Body of pancreas (tissue), 4 donors: Measurements from ENCODE around the gene METTL6. TPM values are rescaled to one million over a fixed set of nuclear protein-coding genes. Genes with fewer than 3 reads are reported as not detected.

ENCODE experiments used
- ATAC-seq: fragments of 150-250 bp; one replicate; pipeline ENCODE4 v1.9.1; 2016
- DNase-seq, 4 donors: peaks; one replicate each; pipeline ENCODE4 v3.0.0-alpha.2; 2019
- H3K27ac ChIP-seq, 4 donors: fragments of 200-600 bp; sonication (generic); 1 replicate in 3 of 4; 2 replicates in 1 of 4; pipeline versions ENCODE4 v1.5.1 to v1.6.1; 2016 to 2019; ENCODE audit warnings: mild to moderate bottlenecking in 1 of 4, mixed read lengths in 1 of 4, moderate library complexity in 1 of 4
- H3K27me3 ChIP-seq, 2 donors: fragments of 200-600 bp; sonication (generic); one replicate each; pipeline ENCODE4 v1.6.0; 2016; ENCODE audit warnings: mild to moderate bottlenecking in 1 of 2
- H3K36me3 ChIP-seq, 2 donors: fragments of 200-600 bp; sonication (generic); replicated peaks in 1 of 2; 2 replicates each; pipeline ENCODE4 v1.5.1; 2016; ENCODE audit warnings: low read depth in 2 of 2; ENCODE audit not compliant: insufficient read depth in 1 of 2
- H3K4me1 ChIP-seq: fragments of 200-600 bp; sonication (generic); one replicate; pipeline ENCODE4 v1.6.0; 2016
- H3K4me3 ChIP-seq, 2 donors: fragments of 200-600 bp; sonication (generic); 1 replicate in 1 of 2; 2 replicates in 1 of 2; pipeline ENCODE4 v1.5.1; 2016 to 2019
- H3K9me3 ChIP-seq, 3 donors: fragments of 200-600 bp; sonication (generic); 1 replicate in 2 of 3; 2 replicates in 1 of 3; pipeline ENCODE4 v1.5.1; 2016
- CTCF ChIP-seq, 7 experiments: fragments of 450-650 bp in 4 of 7; fragments of 200-600 bp in 3 of 7; sonication (generic) in 3 of 7; IDR thresholded peaks; one replicate each; pipeline ENCODE4 v1.5.1; 2016 to 2019; ENCODE audit warnings: antibody characterized with exemption in 7 of 7
- POLR2A ChIP-seq, 3 donors: fragments of 450-650 bp; IDR thresholded peaks; one replicate each; pipeline ENCODE4 v1.6.1; 2016; ENCODE audit warnings: antibody characterized with exemption in 3 of 3, mild to moderate bottlenecking in 2 of 3
- WGBS, 2 donors: methylation state at CpG; one replicate each; pipeline ENCODE4 v1.1.5; 2017; 5-methylcytosine and 5-hydroxymethylcytosine counted together
- intact Hi-C: fragments of 100-400 bp; cut with DNase I; formaldehyde crosslinking; loops from one replicate; pipeline ENCODE4 v1.15.1; 2023
- total RNA-seq, 2 donors: library from RNA; depleted of rRNA; stranded (reverse); fragments of >200 nt; gene quantifications; one replicate each; pipeline ENCODE4 v1.1.0, GENCODE V29; 2016

The METTL6 gene
- total RNA-seq, 2 donors from 2014 or later = 3.3 to 14.5 TPM

- no peak for ATAC-seq
- no peaks in the 10 kb centered on the region for H3K4me1 ChIP-seq
- no peak overlapping the region for H3K27ac ChIP-seq
- 80 to 92% methylated on average over 4 of the region's 4 CpGs for WGBS, 2 donors
- TF ChIP-seq CTCF (IDR thresholded peaks at IDR 0.05) = no peak
- no peak for TF ChIP-seq POLR2A (IDR thresholded peaks at IDR 0.05)
- peaks cover 3 to 12% of the 10 kb centered on the region in 2 donors for H3K36me3 ChIP-seq
- intact Hi-C loops = no loop called here
- no peaks in the 10 kb centered on the region for H3K27me3 ChIP-seq
- H3K9me3 ChIP-seq = no peaks in the 10 kb centered on the region
- no peak overlapping the region for H3K4me3 ChIP-seq
- DNase-seq = no peak
Observed at GRCh38 chr3:15440891-15441290, 13.5 kb upstream of the METTL6 start.

GRCh38 chr3:15439476-15439875 is 12.1 kb upstream of the METTL6 start:
- no peak overlapping the region for H3K27ac ChIP-seq
- intact Hi-C loops = loop anchor here (10.0 kb wide), 1 partner anchor 125 kb away; no protein-coding TSS in a partner anchor
- no peak overlapping the region for H3K4me3 ChIP-seq
- no peaks in the 10 kb centered on the region for H3K27me3 ChIP-seq
- no peaks in the 10 kb centered on the region for H3K4me1 ChIP-seq
- ATAC-seq = no peak
- no peak for TF ChIP-seq POLR2A (IDR thresholded peaks at IDR 0.05)
- TF ChIP-seq CTCF (IDR thresholded peaks at IDR 0.05) = no peak
- no peaks in the 10 kb centered on the region for H3K9me3 ChIP-seq
- peak in 1 of 4 donors; percentile 17 for DNase-seq
- peaks cover 3 to 16% of the 10 kb centered on the region in 2 donors for H3K36me3 ChIP-seq

GRCh38 chr3:15438983-15439382 is 11.6 kb upstream of the METTL6 start:
- Histone ChIP-seq H3K27ac (no peak overlapping the region), H3K4me1 (no peaks in the 10 kb centered on the region), H3K4me3 (no peak overlapping the region), H3K36me3 (peaks cover 3 to 19% of the 10 kb centered on the region in 2 donors), H3K9me3 (no peaks in the 10 kb centered on the region), H3K27me3 (no peaks in the 10 kb centered on the region)
- TF ChIP-seq CTCF (IDR thresholded peaks at IDR 0.05) = no peak
- TF ChIP-seq POLR2A (IDR thresholded peaks at IDR 0.05) = no peak
- WGBS, 2 donors = 85 to 89% methylated on average over 4 of the region's 4 CpGs
- intact Hi-C loops = loop anchor here (10.0 kb wide), 1 partner anchor 126 kb away; no protein-coding TSS in a partner anchor
- no peak for ATAC-seq
- DNase-seq = no peak

GRCh38 chr3:15436246-15436645 is 8.9 kb upstream of the METTL6 start:
- 89 to 91% methylated on average over 6 of the region's 6 CpGs for WGBS, 2 donors
- intact Hi-C loops = loop anchor here (10.0 kb wide), 1 partner anchor 129 kb away; no protein-coding TSS in a partner anchor

More at GRCh38 chr3:15436246-15436645, 8.9 kb upstream of the METTL6 start:
- ATAC-seq (no peak), DNase-seq (no peak)
- Histone ChIP-seq H3K4me3 (no peak overlapping the region), H3K4me1 (no peaks in the 10 kb centered on the region), H3K9me3 (no peaks in the 10 kb centered on the region), H3K27ac (no peak overlapping the region), H3K36me3 (peaks cover 3 to 23% of the 10 kb centered on the region in 2 donors), H3K27me3 (no peaks in the 10 kb centered on the region)
- TF ChIP-seq POLR2A (IDR thresholded peaks at IDR 0.05) (no peak), CTCF (IDR thresholded peaks at IDR 0.05) (no peak)
